OCI-LY7 (cell line): ENCODE results near the gene KIAA1755.

Experiments used
- EZH2phosphoT487 ChIP-seq: fragments of 200-600 bp; sonication (generic); IDR thresholded peaks from 2 replicates; pipeline ENCODE4 v1.6.1; 2018; ENCODE audit warnings: low read depth, borderline replicate concordance, mild to moderate bottlenecking, mixed run types, antibody characterized with exemption, low read length, moderate library complexity, mixed read lengths
- TF ChIP-seq, protein P1 (sequence below): fragments of 200-600 bp; sonication (generic); conservative IDR thresholded peaks from 2 replicates; pipeline ENCODE4 v1.5.1; 2014; ENCODE audit warnings: mild to moderate bottlenecking, antibody characterized with exemption, low read length, moderate library complexity, mixed read lengths

DNA sequence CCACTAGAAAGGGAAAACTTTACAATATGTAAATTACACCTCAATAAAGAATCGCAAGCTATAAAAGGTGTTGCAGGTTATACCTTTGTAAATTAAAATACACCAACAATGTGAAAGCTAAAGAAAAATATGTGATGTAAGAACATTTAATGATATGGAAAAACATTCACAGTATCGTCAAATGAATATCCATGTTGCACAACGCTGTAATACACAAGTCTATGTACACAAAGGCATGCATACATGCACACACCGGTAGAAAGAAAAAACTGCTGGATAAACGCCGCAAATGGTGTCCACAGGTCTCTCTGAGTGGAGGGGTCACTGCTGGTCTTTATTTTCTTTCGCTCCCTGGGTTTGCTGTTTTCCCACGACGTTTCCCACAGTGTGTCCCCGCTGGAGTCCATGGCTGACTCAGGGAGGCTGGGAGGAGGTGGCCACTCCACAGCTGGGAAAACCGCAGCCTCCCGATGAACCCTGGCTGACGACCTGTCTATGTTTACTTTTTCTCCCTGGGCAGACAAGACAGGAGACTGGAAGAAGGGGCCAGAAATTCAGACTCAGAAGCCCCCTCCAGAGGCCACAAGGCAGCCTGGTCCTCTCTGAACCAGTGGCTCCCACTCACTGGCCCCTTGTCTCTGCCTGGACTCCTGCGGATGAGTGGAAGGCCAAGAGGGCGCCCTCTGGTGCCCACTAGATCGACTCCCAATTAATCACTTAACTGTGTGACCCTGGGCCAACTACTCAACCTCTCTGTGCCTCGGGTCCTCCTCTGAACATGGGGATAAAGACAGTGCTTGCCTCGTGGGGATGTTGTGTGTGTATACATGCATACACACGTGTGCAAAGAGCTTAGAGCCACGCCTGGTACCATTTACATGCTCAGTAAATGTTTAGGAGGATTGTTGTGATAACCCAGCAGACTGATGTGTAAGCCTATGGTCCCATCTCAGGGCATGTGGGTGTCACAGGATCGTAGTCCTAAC is 30.6 kb upstream of the KIAA1755 start:
- TF ChIP-seq, protein P1, sequence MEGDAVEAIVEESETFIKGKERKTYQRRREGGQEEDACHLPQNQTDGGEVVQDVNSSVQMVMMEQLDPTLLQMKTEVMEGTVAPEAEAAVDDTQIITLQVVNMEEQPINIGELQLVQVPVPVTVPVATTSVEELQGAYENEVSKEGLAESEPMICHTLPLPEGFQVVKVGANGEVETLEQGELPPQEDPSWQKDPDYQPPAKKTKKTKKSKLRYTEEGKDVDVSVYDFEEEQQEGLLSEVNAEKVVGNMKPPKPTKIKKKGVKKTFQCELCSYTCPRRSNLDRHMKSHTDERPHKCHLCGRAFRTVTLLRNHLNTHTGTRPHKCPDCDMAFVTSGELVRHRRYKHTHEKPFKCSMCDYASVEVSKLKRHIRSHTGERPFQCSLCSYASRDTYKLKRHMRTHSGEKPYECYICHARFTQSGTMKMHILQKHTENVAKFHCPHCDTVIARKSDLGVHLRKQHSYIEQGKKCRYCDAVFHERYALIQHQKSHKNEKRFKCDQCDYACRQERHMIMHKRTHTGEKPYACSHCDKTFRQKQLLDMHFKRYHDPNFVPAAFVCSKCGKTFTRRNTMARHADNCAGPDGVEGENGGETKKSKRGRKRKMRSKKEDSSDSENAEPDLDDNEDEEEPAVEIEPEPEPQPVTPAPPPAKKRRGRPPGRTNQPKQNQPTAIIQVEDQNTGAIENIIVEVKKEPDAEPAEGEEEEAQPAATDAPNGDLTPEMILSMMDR = peak; percentile 60
- TF ChIP-seq EZH2phosphoT487 = no peak
